Peyer's patch (tissue), 4 donors: ENCODE results near the gene ATG10.

ENCODE experiments used
- POLR2A ChIP-seq, 2 donors: fragments of 450-650 bp; IDR thresholded peaks; one replicate each; pipeline ENCODE4 v1.5.1; 2017; ENCODE audit warnings: antibody characterized with exemption in 2 of 2, mild to moderate bottlenecking in 2 of 2, moderate library complexity in 2 of 2
- TF ChIP-seq, protein P1 (sequence below), 6 experiments: fragments of 450-650 bp in 4 of 6; fragments of 200-600 bp in 2 of 6; sonication (generic) in 1 of 6; IDR thresholded peaks; one replicate each; pipeline ENCODE4 v1.5.1; 2017 to 2019; ENCODE audit warnings: antibody characterized with exemption in 6 of 6, mild to moderate bottlenecking in 3 of 6, moderate library complexity in 1 of 6

DNA sequence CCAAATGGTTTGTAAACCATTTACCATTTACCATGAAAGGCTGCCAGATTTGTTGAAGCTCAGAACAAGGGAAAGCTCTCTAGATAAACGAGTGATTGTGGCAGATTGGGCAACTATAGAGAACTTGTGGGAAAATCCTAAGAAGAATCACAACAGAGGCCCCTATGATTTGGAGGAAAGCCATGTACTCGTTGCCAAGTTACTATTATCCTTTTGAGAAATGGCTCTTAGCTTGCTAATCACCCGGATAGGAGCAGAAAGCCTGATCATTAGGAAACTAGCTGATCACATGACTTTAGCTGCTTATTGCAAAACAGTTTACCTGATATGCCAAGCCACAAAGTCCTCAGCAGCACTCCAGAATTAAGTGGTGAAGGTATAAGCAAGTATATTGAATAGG is 23.5 kb upstream of the ATG10 start:
- TF ChIP-seq, protein P1, sequence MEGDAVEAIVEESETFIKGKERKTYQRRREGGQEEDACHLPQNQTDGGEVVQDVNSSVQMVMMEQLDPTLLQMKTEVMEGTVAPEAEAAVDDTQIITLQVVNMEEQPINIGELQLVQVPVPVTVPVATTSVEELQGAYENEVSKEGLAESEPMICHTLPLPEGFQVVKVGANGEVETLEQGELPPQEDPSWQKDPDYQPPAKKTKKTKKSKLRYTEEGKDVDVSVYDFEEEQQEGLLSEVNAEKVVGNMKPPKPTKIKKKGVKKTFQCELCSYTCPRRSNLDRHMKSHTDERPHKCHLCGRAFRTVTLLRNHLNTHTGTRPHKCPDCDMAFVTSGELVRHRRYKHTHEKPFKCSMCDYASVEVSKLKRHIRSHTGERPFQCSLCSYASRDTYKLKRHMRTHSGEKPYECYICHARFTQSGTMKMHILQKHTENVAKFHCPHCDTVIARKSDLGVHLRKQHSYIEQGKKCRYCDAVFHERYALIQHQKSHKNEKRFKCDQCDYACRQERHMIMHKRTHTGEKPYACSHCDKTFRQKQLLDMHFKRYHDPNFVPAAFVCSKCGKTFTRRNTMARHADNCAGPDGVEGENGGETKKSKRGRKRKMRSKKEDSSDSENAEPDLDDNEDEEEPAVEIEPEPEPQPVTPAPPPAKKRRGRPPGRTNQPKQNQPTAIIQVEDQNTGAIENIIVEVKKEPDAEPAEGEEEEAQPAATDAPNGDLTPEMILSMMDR (IDR thresholded peaks at IDR 0.05) = no peak
- TF ChIP-seq POLR2A (IDR thresholded peaks at IDR 0.05) = no peak
